Endothelial cell of umbilical vein (primary cell): ENCODE measurements around the gene POLG. TPM values are rescaled to one million over a fixed set of nuclear protein-coding genes. Genes with fewer than 3 reads are reported as not detected.

Source experiments
- BruUV-seq: library from RNA; stranded (reverse); fragments of 400-500 nt; replicated peaks from 2 replicates; lab custom pipeline; 2021; lab: Mats Ljungman, UMichigan
- CTCF ChIA-PET: fragments of 300-600, 350-600 bp; sonication (Branson Sonifier 250); formaldehyde crosslinking; loops from one replicate; lab custom pipeline; 2021; ENCODE audit warnings: antibody characterized with exemption, inconsistent platforms; lab: Charles Lee
- POLR2A ChIA-PET: fragments of 300-600, 350-600 bp; sonication (Branson Sonifier 250); formaldehyde crosslinking; loops from one replicate; lab custom pipeline; 2021; ENCODE audit warnings: antibody characterized with exemption, inconsistent platforms; lab: Charles Lee
- DNase-seq: peaks from one replicate; pipeline ENCODE4 v3.0.0-alpha.2; 2011; ENCODE audit warnings: low read depth, low spot score
- FAIRE-seq: peaks from 2 replicates; lab custom pipeline; 2011; peaks lifted over from hg19 to GRCh38; lab: Jason Lieb, UNC
- H2AFZ ChIP-seq: 2 replicates; pipeline ENCODE4 v1.6.0; 2012; ENCODE audit warnings: low read depth, low read length, control low read depth, inconsistent platforms
- H3K27ac ChIP-seq: 2 replicates; pipeline ENCODE4 v1.5.1; 2011; ENCODE audit warnings: low read depth, mild to moderate bottlenecking, control low read depth, low read length, moderate library complexity; ENCODE audit not compliant: insufficient read depth
- H3K27me3 ChIP-seq, 2 experiments: 2 replicates each; pipeline versions ENCODE4 v1.6.0 to v1.6.1; 2011; ENCODE audit warnings: low read length in 2 of 2, mixed read lengths in 1 of 2; ENCODE audit not compliant: control insufficient read depth in 2 of 2, insufficient read depth in 2 of 2
- H3K36me3 ChIP-seq, 2 experiments: 2 replicates in 1 of 2; 3 replicates in 1 of 2; pipeline ENCODE4 v1.5.1; 2011; ENCODE audit warnings: low read length in 2 of 2, mild to moderate bottlenecking in 1 of 2, moderate library complexity in 1 of 2; ENCODE audit not compliant: control insufficient read depth in 2 of 2, insufficient read depth in 2 of 2; ENCODE audit errors: extremely low read depth in 1 of 2
- H3K4me1 ChIP-seq: 3 replicates; pipeline ENCODE4 v1.5.1; 2011; ENCODE audit warnings: mild to moderate bottlenecking, low read length; ENCODE audit not compliant: control insufficient read depth, insufficient read depth; ENCODE audit errors: extremely low read depth
- H3K4me2 ChIP-seq: 2 replicates; pipeline ENCODE4 v1.6.1; 2011; ENCODE audit warnings: low read length, control low read depth, mixed read lengths; ENCODE audit not compliant: insufficient read depth
- H3K4me3 ChIP-seq, 3 experiments: fragments of 200-600 bp in 1 of 3; sonication (generic), shearing (Covaris generic) in 1 of 3; replicated peaks in 1 of 3; 2 replicates each; pipeline ENCODE4 v1.5.1; 2011 to 2016; ENCODE audit warnings: control low read depth in 3 of 3, low read length in 3 of 3, mild to moderate bottlenecking in 2 of 3, inconsistent platforms in 1 of 3, low read depth in 1 of 3, moderate library complexity in 1 of 3; ENCODE audit not compliant: insufficient read depth in 1 of 3
- H3K79me2 ChIP-seq: 2 replicates; pipeline ENCODE4 v1.6.0; 2012; ENCODE audit warnings: low read length, inconsistent platforms; ENCODE audit not compliant: control insufficient read depth, insufficient read depth
- H3K9ac ChIP-seq: replicated peaks from 2 replicates; pipeline ENCODE3; 2011; ENCODE audit warnings: low read length, control low read depth; ENCODE audit not compliant: insufficient read depth; ENCODE audit errors: extremely low read depth
- H3K9me1 ChIP-seq: replicated peaks from 3 replicates; pipeline ENCODE4 v1.6.0; 2011; ENCODE audit warnings: mild to moderate bottlenecking, low read length; ENCODE audit not compliant: control insufficient read depth, insufficient read depth; ENCODE audit errors: extremely low read depth
- H3K9me3 ChIP-seq: replicated peaks from 2 replicates; pipeline ENCODE4 v1.5.1; 2012; ENCODE audit warnings: low read length, inconsistent platforms; ENCODE audit not compliant: control insufficient read depth, insufficient read depth
- H4K20me1 ChIP-seq: replicated peaks from 2 replicates; pipeline ENCODE3; 2011; ENCODE audit warnings: mild to moderate bottlenecking, low read length; ENCODE audit not compliant: control insufficient read depth, insufficient read depth; ENCODE audit errors: extremely low read depth
- CTCF ChIP-seq, 2 donors: IDR thresholded peaks; 1 replicate in 1 of 2; 2 replicates in 1 of 2; pipeline ENCODE4 v1.5.1; 2011; ENCODE audit warnings: low read length in 2 of 2, mild to moderate bottlenecking in 2 of 2, moderate library complexity in 2 of 2, control low read depth in 1 of 2, inconsistent platforms in 1 of 2, low read depth in 1 of 2; ENCODE audit not compliant: insufficient read depth in 1 of 2; ENCODE audit errors: extremely low read depth in 1 of 2
- EZH2 ChIP-seq: IDR thresholded peaks from 2 replicates; pipeline ENCODE4 v1.6.1; 2012; ENCODE audit warnings: borderline replicate concordance, low read depth, mild to moderate bottlenecking, moderate library complexity, low read length, inconsistent platforms; ENCODE audit not compliant: severe bottlenecking
- FOS ChIP-seq: IDR thresholded peaks from 2 replicates; pipeline ENCODE4 v1.6.1; 2011; ENCODE audit warnings: mild to moderate bottlenecking, low read length, moderate library complexity, borderline replicate concordance; ENCODE audit not compliant: insufficient read depth
- GATA2 ChIP-seq: IDR thresholded peaks from 2 replicates; pipeline ENCODE4 v1.7.0; 2011; ENCODE audit warnings: low read depth, mild to moderate bottlenecking, moderate library complexity, mixed read lengths, low read length; ENCODE audit not compliant: insufficient read length, insufficient read depth
- JUN ChIP-seq: IDR thresholded peaks from 2 replicates; pipeline ENCODE4 v1.6.1; 2011; ENCODE audit warnings: borderline replicate concordance, low read depth; ENCODE audit not compliant: insufficient read length, insufficient read depth
- MAX ChIP-seq: IDR thresholded peaks from 2 replicates; pipeline ENCODE4 v1.6.1; 2011; ENCODE audit not compliant: insufficient read depth, insufficient read length
- MYC ChIP-seq: IDR thresholded peaks from one replicate; pipeline ENCODE4 v1.6.1; 2011; ENCODE audit warnings: mild to moderate bottlenecking, low read depth, low read length
- POLR2A ChIP-seq: IDR thresholded peaks from 2 replicates; pipeline ENCODE4 v1.6.1; 2012; ENCODE audit warnings: low read depth, mild to moderate bottlenecking, control low read depth, low read length
- POLR2AphosphoS5 ChIP-seq: IDR thresholded peaks from 2 replicates; pipeline ENCODE4 v1.6.1; 2012; ENCODE audit warnings: low read depth, mild to moderate bottlenecking, control low read depth, low read length, moderate library complexity; ENCODE audit not compliant: insufficient read depth
- dilution Hi-C: fragments of 300-500 bp; cut with MboI; formaldehyde crosslinking; loops from one replicate; pipeline ENCODE4 v1.15.0; 2019; ENCODE audit warnings: low sequenced_read_pairs; ENCODE audit not compliant: extremely low pct_ligation_motif_present
- intact Hi-C: fragments of 100-400 bp; cut with micrococcal nuclease; formaldehyde crosslinking; loops from one replicate; pipeline ENCODE4 v1.10.0; 2022
- polyA plus RNA-seq, 4 experiments: library from polyadenylated mRNA; depleted of rRNA in 3 of 4; stranded (reverse) in 3 of 4; unstranded in 1 of 4; fragments of >200 nt; gene quantifications; 2 replicates each; pipeline versions ENCODE4 v1.2.1 to v1.2.3, GENCODE V29; 2011 to 2012; ENCODE audit warnings: missing spikeins in 1 of 4
- total RNA-seq: library from RNA; stranded (reverse); gene quantifications from 2 replicates; pipeline ENCODE4 v1.2.3, GENCODE V29; 2021

POLG gene
- total and polyA plus RNA-seq, 2 donors (not counting 3 experiments of a cell fraction or from before 2014, with no cell fraction given), result 36.6 to 77.7 TPM

DNA sequence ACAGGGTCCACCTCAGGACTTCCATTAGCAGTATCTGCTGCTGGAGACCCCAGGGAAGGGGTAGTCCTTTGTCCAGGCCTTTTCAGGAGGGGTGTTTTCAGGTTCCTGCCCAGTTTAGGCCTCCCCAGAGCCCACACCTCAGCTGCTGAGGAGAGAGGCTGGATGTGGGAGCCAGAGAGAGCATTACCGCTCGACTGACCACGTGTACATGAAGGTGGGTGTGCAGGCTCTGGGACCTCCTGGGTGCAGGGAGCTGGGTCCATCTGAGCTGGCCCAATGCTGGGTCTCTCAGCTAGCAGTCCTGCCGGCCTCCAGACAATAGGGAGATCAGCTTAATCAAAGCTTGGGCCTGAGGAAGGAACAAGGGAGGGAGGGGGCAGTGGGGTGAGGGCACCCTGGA lies 29.1 kb upstream of the POLG start:
- TF ChIP-seq MAX, result no peak
- TF ChIP-seq FOS, result no peak
- TF ChIP-seq POLR2AphosphoS5, result no peak
- no peak for TF ChIP-seq POLR2A
- no peak for TF ChIP-seq JUN
- no peak for TF ChIP-seq EZH2
- TF ChIP-seq CTCF (IDR thresholded peaks at IDR 0.05; ENCODE audit: extremely low read depth in 1 of 2, insufficient read depth in 1 of 2, low read depth in 1 of 2, low read length in 2 of 2), result no peak
- TF ChIP-seq MYC, result no peak
- no peak for TF ChIP-seq GATA2
- Histone ChIP-seq H3K4me2 (no peak overlapping the region), H3K4me1 (no peaks in the 10 kb centered on the region), H3K27me3 (peaks cover 83 to 94% of the 10 kb centered on the region in 2 experiments), H3K27ac (no peak overlapping the region), H3K36me3 (no peaks in the 10 kb centered on the region), H3K79me2 (no peaks in the 10 kb centered on the region), H3K9me1 (no peaks in the 10 kb centered on the region), H3K9ac (no peak overlapping the region), H4K20me1 (no peaks in the 10 kb centered on the region), H2AFZ (no peak overlapping the region), H3K4me3 (no peak overlapping the region), H3K9me3 (no peaks in the 10 kb centered on the region)
- dilution Hi-C loops, result no loop called here
- DNase-seq (no peak), FAIRE-seq (no peak)
- ChIA-PET POLR2A (interaction anchor here (0.6 kb wide), 1 partner anchor 43 kb away, joined by 4 read pairs; no protein-coding TSS in a partner anchor), CTCF (no interaction called here)
- no TSS peak for BruUV-seq
- intact Hi-C loops, result no loop called here
